Measurements from ENCODE around the gene MYO9A. TPM values are rescaled to one million over a fixed set of nuclear protein-coding genes. Genes with fewer than 3 reads are reported as not detected.

MYO9A gene
- polyA plus RNA-seq, 3 donors, result 3.9 to 6.6 (median 5.0) TPM

DNA sequence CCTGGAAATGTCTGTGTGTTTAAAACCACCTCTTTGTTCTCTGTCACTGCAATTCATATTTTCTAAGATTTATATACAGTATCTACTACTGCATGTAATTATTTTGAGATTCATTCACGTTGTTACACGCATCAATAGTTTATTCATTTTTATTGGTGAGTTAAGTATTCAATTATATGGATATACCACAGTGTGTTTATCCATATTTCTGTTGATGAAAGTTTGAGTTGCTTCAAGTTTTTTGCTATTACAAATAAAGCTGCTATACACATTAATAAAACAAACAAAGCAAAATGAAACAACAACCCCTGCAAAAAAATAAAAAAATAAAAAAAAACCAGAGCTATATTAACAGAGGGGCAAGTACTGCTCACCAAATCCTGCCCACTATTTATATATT is 185.3 kb downstream of the MYO9A start:
- peaks cover 4 to 21% (median 13%) of the 10 kb centered on the region in 7 donors for H3K9me3 Mint-ChIP-seq
- no peak overlapping the region for H3K4me3 ChIP-seq (replicated peaks in 1 of 3; ENCODE audit: low read depth in 2 of 3, low read length in 3 of 3)
- H2AFZ ChIP-seq (ENCODE audit: insufficient read depth, low read depth, low read length, poor library complexity, severe bottlenecking), result no peak overlapping the region
- no peaks in the 10 kb centered on the region for H3K27me3 ChIP-seq (ENCODE audit: control insufficient read depth in 2 of 2, insufficient read depth in 2 of 2, low read length in 2 of 2)
- peaks cover 0 to 18% of the 10 kb centered on the region in 2 donors for H3K9me3 ChIP-seq (replicated peaks in 1 of 2; ENCODE audit: control insufficient read depth in 1 of 2, insufficient read depth in 1 of 2, low read length in 2 of 2)
- intact Hi-C loops (cut with micrococcal nuclease), result no loop called here
- H3K4me1 ChIP-seq (ENCODE audit: control insufficient read depth in 1 of 2, insufficient read depth in 2 of 2, low read length in 2 of 2), result no peaks in the 10 kb centered on the region
- no peaks in the 10 kb centered on the region for H3K27me3 Mint-ChIP-seq (ENCODE audit: low read depth in 3 of 3)
- H3K27ac ChIP-seq (ENCODE audit: low read depth in 1 of 2, low read length in 2 of 2), result no peak overlapping the region
- no peaks in the 10 kb centered on the region for H3K4me1 Mint-ChIP-seq
- no CpG with 5 or more reads among the region's 2 CpGs for WGBS (ENCODE audit: insufficient coverage)
- no peak for DNase-seq
- H3K36me3 ChIP-seq (replicated peaks in 1 of 2; ENCODE audit: control insufficient read depth in 1 of 2, insufficient read depth in 2 of 2, low read length in 2 of 2), result peaks cover 13 to 55% of the 10 kb centered on the region in 2 donors
- H3K4me3 Mint-ChIP-seq, result no peak overlapping the region
- H3K79me2 ChIP-seq (ENCODE audit: insufficient read depth, low read length), result no peaks in the 10 kb centered on the region
- no peak overlapping the region for H3K9ac ChIP-seq (ENCODE audit: insufficient read depth, low read length, poor library complexity, severe bottlenecking)
- H3K36me3 Mint-ChIP-seq, result peaks cover 38 to 50% of the 10 kb centered on the region in 2 donors
- H3K4me2 ChIP-seq (replicated peaks; ENCODE audit: extremely low read depth, low read length, poor library complexity, severe bottlenecking), result no peak overlapping the region
- no peak for TF ChIP-seq CTCF (IDR thresholded peaks at IDR 0.05)
- no peaks in the 10 kb centered on the region for H4K20me1 ChIP-seq (ENCODE audit: insufficient read depth, low read length)
- no peak overlapping the region for H3K27ac Mint-ChIP-seq

- no peaks in the 10 kb centered on the region for H4K20me1 ChIP-seq (ENCODE audit: insufficient read depth, low read length)
- H3K4me2 ChIP-seq (replicated peaks; ENCODE audit: extremely low read depth, low read length, poor library complexity, severe bottlenecking), result no peak overlapping the region
- peaks cover 0 to 18% of the 10 kb centered on the region in 2 donors for H3K9me3 ChIP-seq (replicated peaks in 1 of 2; ENCODE audit: control insufficient read depth in 1 of 2, insufficient read depth in 1 of 2, low read length in 2 of 2)
- WGBS (ENCODE audit: insufficient coverage), result no CpG with 5 or more reads among the region's 1 CpG
- H2AFZ ChIP-seq (ENCODE audit: insufficient read depth, low read depth, low read length, poor library complexity, severe bottlenecking), result no peak overlapping the region
- no peak for DNase-seq
- intact Hi-C loops (cut with micrococcal nuclease), result no loop called here
- no peak overlapping the region for H3K27ac ChIP-seq (ENCODE audit: low read depth in 1 of 2, low read length in 2 of 2)
- H3K9ac ChIP-seq (ENCODE audit: insufficient read depth, low read length, poor library complexity, severe bottlenecking), result no peak overlapping the region
- no peaks in the 10 kb centered on the region for H3K4me1 Mint-ChIP-seq
- H3K27me3 Mint-ChIP-seq (ENCODE audit: low read depth in 3 of 3), result no peaks in the 10 kb centered on the region
- H3K27ac Mint-ChIP-seq, result no peak overlapping the region
- peaks cover 4 to 21% (median 13%) of the 10 kb centered on the region in 7 donors for H3K9me3 Mint-ChIP-seq
- H3K4me1 ChIP-seq (ENCODE audit: control insufficient read depth in 1 of 2, insufficient read depth in 2 of 2, low read length in 2 of 2), result no peaks in the 10 kb centered on the region
- H3K27me3 ChIP-seq (ENCODE audit: control insufficient read depth in 2 of 2, insufficient read depth in 2 of 2, low read length in 2 of 2), result no peaks in the 10 kb centered on the region
- TF ChIP-seq CTCF (IDR thresholded peaks at IDR 0.05), result no peak
- no peak overlapping the region for H3K4me3 ChIP-seq (replicated peaks in 1 of 3; ENCODE audit: low read depth in 2 of 3, low read length in 3 of 3)
- H3K36me3 Mint-ChIP-seq, result peaks cover 35 to 46% of the 10 kb centered on the region in 2 donors
- H3K4me3 Mint-ChIP-seq, result no peak overlapping the region
- peaks cover 13 to 55% of the 10 kb centered on the region in 2 donors for H3K36me3 ChIP-seq (replicated peaks in 1 of 2; ENCODE audit: control insufficient read depth in 1 of 2, insufficient read depth in 2 of 2, low read length in 2 of 2)
- H3K79me2 ChIP-seq (ENCODE audit: insufficient read depth, low read length), result no peaks in the 10 kb centered on the region
These were observed 186.7 kb downstream of the MYO9A start for GRCh38 chr15:71931261-71931660.
